Chondrocyte (in vitro differentiated cells): Measurements from ENCODE around the gene SERGEF. TPM values are rescaled to one million over a fixed set of nuclear protein-coding genes. Genes with fewer than 3 reads are reported as not detected.

Source experiments
- DNase-seq: peaks from one replicate; pipeline ENCODE4 v3.0.0; 2021; ENCODE audit warnings: mixed read lengths, low spot score
- H3K27ac Mint-ChIP-seq: one replicate; pipeline ENCODE4 v1.8.0; 2021; ENCODE audit warnings: mild to moderate bottlenecking, moderate library complexity, mixed read lengths; ENCODE audit not compliant: unreplicated experiment
- H3K27me3 Mint-ChIP-seq: 2 replicates; pipeline ENCODE4 v1.8.0; 2021; ENCODE audit warnings: low read depth, mixed read lengths
- H3K36me3 Mint-ChIP-seq: 2 replicates; pipeline ENCODE4 v1.8.0; 2021; ENCODE audit warnings: low read depth, mixed read lengths
- H3K4me1 Mint-ChIP-seq: 2 replicates; pipeline ENCODE4 v1.8.0; 2021; ENCODE audit warnings: low read depth, mild to moderate bottlenecking, mixed read lengths
- H3K4me3 Mint-ChIP-seq: one replicate; pipeline ENCODE4 v1.8.0; 2021; ENCODE audit warnings: mild to moderate bottlenecking, moderate library complexity, mixed read lengths; ENCODE audit not compliant: unreplicated experiment
- H3K9me3 Mint-ChIP-seq: 2 replicates; pipeline ENCODE4 v1.8.0; 2021; ENCODE audit warnings: low read depth, mixed read lengths
- CTCF ChIP-seq: fragments of 200-600 bp; sonication (generic); IDR thresholded peaks from 2 replicates; pipeline ENCODE4 v1.5.0; 2021; ENCODE audit warnings: antibody characterized with exemption, mild to moderate bottlenecking, moderate library complexity
- total RNA-seq: library from RNA; stranded (reverse); gene quantifications from 3 replicates; pipeline ENCODE4 v1.2.1, GENCODE V29; 2021

SERGEF gene
- total RNA-seq, 1 donor from 2014 or later = 37.6 TPM

- Mint-ChIP-seq H3K4me1 (no peaks in the 10 kb centered on the region), H3K9me3 (no peaks in the 10 kb centered on the region), H3K27me3 (peaks cover 22% of the 10 kb centered on the region), H3K36me3 (no peaks in the 10 kb centered on the region), H3K4me3 (no peak overlapping the region), H3K27ac (no peak overlapping the region)
- TF ChIP-seq CTCF = no peak
- peak; percentile 81 for DNase-seq
Observed at GRCh38 chr11:17748761-17749721, 263.8 kb downstream of the SERGEF start.

- Mint-ChIP-seq H3K9me3 (no peaks in the 10 kb centered on the region), H3K4me3 (no peak overlapping the region), H3K27me3 (peaks cover 18% of the 10 kb centered on the region), H3K27ac (no peak overlapping the region), H3K36me3 (no peaks in the 10 kb centered on the region), H3K4me1 (no peaks in the 10 kb centered on the region)
- DNase-seq = no peak
- TF ChIP-seq CTCF = no peak
Observed at GRCh38 chr11:17748044-17748443, 264.8 kb downstream of the SERGEF start.

GRCh38 chr11:17747131-17747955 lies 265.5 kb downstream of the SERGEF start:
- no peak for DNase-seq
- Mint-ChIP-seq H3K4me3 (no peak overlapping the region), H3K27ac (no peak overlapping the region), H3K27me3 (peaks cover 18% of the 10 kb centered on the region), H3K4me1 (no peaks in the 10 kb centered on the region), H3K36me3 (no peaks in the 10 kb centered on the region), H3K9me3 (no peaks in the 10 kb centered on the region)
- no peak for TF ChIP-seq CTCF

GRCh38 chr11:17746096-17746495 lies 266.8 kb downstream of the SERGEF start:
- Mint-ChIP-seq H3K4me1 (no peaks in the 10 kb centered on the region), H3K27me3 (peaks cover 16% of the 10 kb centered on the region), H3K4me3 (no peak overlapping the region), H3K9me3 (no peaks in the 10 kb centered on the region), H3K27ac (no peak overlapping the region), H3K36me3 (no peaks in the 10 kb centered on the region)
- TF ChIP-seq CTCF = no peak
- DNase-seq = no peak
